HEK293 (cell line): ENCODE measurements around the gene DZIP3.
"Not testable (repeated sequence)": the region's sequence is repeated elsewhere in the genome, so short reads cannot be mapped to it uniquely, and the experiment has no call there.

Source experiments
- CTCF ChIA-PET: fragments of 350-600 bp; formaldehyde crosslinking; extraction: SDS; loops from one replicate; lab custom pipeline; 2021; ENCODE audit warnings: antibody characterized with exemption; lab: Yijun Ruan, JAX
- POLR2A ChIA-PET: fragments of 300-600 bp; formaldehyde crosslinking; extraction: SDS; loops from one replicate; lab custom pipeline; 2020; ENCODE audit warnings: antibody characterized with exemption, inconsistent platforms; lab: Yijun Ruan, JAX
- H3K27ac ChIP-seq: fragments of 200-500 bp; sonication (Bioruptor generic); 2 replicates; pipeline ENCODE4 v1.5.1; 2014; ENCODE audit warnings: low read depth, low read length, control low read depth, inconsistent platforms; ENCODE audit errors: extremely low read depth
- H3K36me3 ChIP-seq, 2 experiments: fragments of 200-500 bp in 1 of 2; sonication (Bioruptor generic) in 1 of 2; 1 replicate in 1 of 2; 2 replicates in 1 of 2; pipeline ENCODE4 v1.5.1; 2014 to 2017; ENCODE audit warnings: inconsistent platforms in 2 of 2, low read length in 2 of 2; ENCODE audit not compliant: control insufficient read depth in 2 of 2, insufficient read depth in 1 of 2
- H3K4me1 ChIP-seq: fragments of 200-500 bp; sonication (Bioruptor generic); 2 replicates; pipeline ENCODE4 v1.5.1; 2014; ENCODE audit warnings: mild to moderate bottlenecking, low read length, inconsistent platforms; ENCODE audit not compliant: control insufficient read depth, insufficient read depth
- H3K4me3 ChIP-seq: 2 replicates; pipeline ENCODE4 v1.5.1; 2011; ENCODE audit warnings: low read depth, mild to moderate bottlenecking, control low read depth, low read length, moderate library complexity
- H3K9me3 ChIP-seq: fragments of 200-500 bp; sonication (Bioruptor generic); 2 replicates; pipeline ENCODE4 v1.5.1; 2014; ENCODE audit warnings: low read depth, low read length, inconsistent platforms; ENCODE audit not compliant: control insufficient read depth, insufficient read depth
- FEZF1 ChIP-seq: fragments of 450-650 bp; formaldehyde crosslinking; IDR thresholded peaks from 2 replicates; pipeline ENCODE4 v1.5.1; 2016; ENCODE audit warnings: missing biosample characterization, missing genetic modification characterization
- ZBTB8A ChIP-seq: fragments of 450-650 bp; formaldehyde crosslinking; IDR thresholded peaks from 2 replicates; pipeline ENCODE4 v1.5.1; 2016; ENCODE audit warnings: missing biosample characterization, missing genetic modification characterization
- ZNF175 ChIP-seq: fragments of 450-650 bp; formaldehyde crosslinking; IDR thresholded peaks from 2 replicates; pipeline ENCODE4 v1.5.1; 2016; ENCODE audit warnings: missing biosample characterization, missing genetic modification characterization
- ZNF394 ChIP-seq: fragments of 450-650 bp; formaldehyde crosslinking; IDR thresholded peaks from 2 replicates; pipeline ENCODE4 v1.5.1; 2016; ENCODE audit warnings: missing biosample characterization, missing genetic modification characterization, mild to moderate bottlenecking, moderate library complexity, borderline replicate concordance
- ZNF426 ChIP-seq: fragments of 450-650 bp; formaldehyde crosslinking; IDR thresholded peaks from 2 replicates; pipeline ENCODE4 v1.5.1; 2017; ENCODE audit warnings: missing biosample characterization, missing genetic modification characterization, mild to moderate bottlenecking, inconsistent platforms, moderate library complexity
- ZNF510 ChIP-seq: fragments of 450-650 bp; formaldehyde crosslinking; IDR thresholded peaks from 2 replicates; pipeline ENCODE4 v1.5.1; 2018; ENCODE audit warnings: mild to moderate bottlenecking, missing genetic modification characterization, missing biosample characterization; ENCODE audit not compliant: insufficient replicate concordance
- ZNF555 ChIP-seq: fragments of 450-650 bp; formaldehyde crosslinking; conservative IDR thresholded peaks from 2 replicates; pipeline ENCODE4 v1.5.1; 2017; ENCODE audit warnings: missing biosample characterization, mild to moderate bottlenecking, missing genetic modification characterization, inconsistent platforms
- ZNF560 ChIP-seq: fragments of 450-650 bp; formaldehyde crosslinking; IDR thresholded peaks from 2 replicates; pipeline ENCODE4 v1.5.1; 2017; ENCODE audit warnings: missing biosample characterization, missing genetic modification characterization, borderline replicate concordance
- ZNF623 ChIP-seq: fragments of 450-650 bp; formaldehyde crosslinking; IDR thresholded peaks from 2 replicates; pipeline ENCODE4 v1.5.1; 2016; ENCODE audit warnings: missing biosample characterization, missing genetic modification characterization
- ZNF654 ChIP-seq: fragments of 450-650 bp; formaldehyde crosslinking; IDR thresholded peaks from 2 replicates; pipeline ENCODE4 v1.5.1; 2016; ENCODE audit warnings: low read depth, missing biosample characterization, missing genetic modification characterization
- ZNF843 ChIP-seq: fragments of 450-650 bp; formaldehyde crosslinking; IDR thresholded peaks from 2 replicates; pipeline ENCODE4 v1.5.1; 2016; ENCODE audit warnings: missing biosample characterization, missing genetic modification characterization
- ZXDB ChIP-seq: fragments of 450-650 bp; formaldehyde crosslinking; IDR thresholded peaks from 2 replicates; pipeline ENCODE4 v1.5.1; 2016; ENCODE audit warnings: missing biosample characterization, missing genetic modification characterization
- TF ChIP-seq, protein P1 (sequence below): fragments of 450-650 bp; formaldehyde crosslinking; conservative IDR thresholded peaks from 2 replicates; pipeline ENCODE4 v1.5.1; 2016; ENCODE audit warnings: low read depth, missing biosample characterization, missing genetic modification characterization
- TF ChIP-seq, protein P2 (sequence below): fragments of 450-650 bp; formaldehyde crosslinking; conservative IDR thresholded peaks from 2 replicates; pipeline ENCODE4 v1.5.1; 2016; ENCODE audit warnings: low read depth, missing biosample characterization, missing genetic modification characterization
- TF ChIP-seq, protein P3 (sequence below): fragments of 450-650 bp; formaldehyde crosslinking; IDR thresholded peaks from 2 replicates; pipeline ENCODE4 v1.5.1; 2016; ENCODE audit warnings: missing biosample characterization, missing genetic modification characterization

The DZIP3 gene

DNA sequence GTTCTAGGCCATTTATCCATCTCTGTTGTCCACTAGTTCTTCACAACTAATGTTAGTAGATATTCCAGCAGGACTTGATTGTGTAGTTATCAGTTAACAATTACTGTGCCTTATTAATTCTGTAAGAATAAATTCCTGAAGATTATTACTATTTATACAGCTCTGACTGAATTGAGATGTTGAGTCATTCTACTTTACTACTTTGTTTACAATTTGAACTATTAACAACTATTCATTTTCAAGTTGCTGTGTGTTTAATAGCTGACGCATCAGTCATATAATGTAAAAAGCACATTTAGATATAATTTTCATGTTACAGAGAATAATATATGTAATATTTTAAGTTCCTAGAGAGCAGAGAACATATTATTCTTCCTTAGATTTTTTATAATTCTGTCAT, 21.1 kb downstream of the DZIP3 start:
- CTCF ChIA-PET: no interaction called here
- TF ChIP-seq ZNF175 (tag by site-specific recombination): no peak
- H3K27ac ChIP-seq: no peak overlapping the region
- H3K4me1 ChIP-seq: no peaks in the 10 kb centered on the region
- POLR2A ChIA-PET: interaction anchor here (0.5 kb wide), 1 partner anchor 8 kb away, joined by 3 read pairs; no protein-coding TSS in a partner anchor
- H3K4me3 ChIP-seq: no peak overlapping the region
- H3K9me3 ChIP-seq: no peaks in the 10 kb centered on the region
- H3K36me3 ChIP-seq: peaks cover 0 to 31% of the 10 kb centered on the region in 2 experiments; a peak in 2 of 3 replicates

- H3K4me1 ChIP-seq, H3K9me3 ChIP-seq, H3K4me3 ChIP-seq, H3K27ac ChIP-seq, POLR2A ChIA-PET: not testable (repeated sequence)
- TF ChIP-seq ZNF654 (tag by site-specific recombination) (0 out of 2 replicates have a peak, but pooled peaks have one; percentile 10), ZNF560 (tag by site-specific recombination) (0 out of 2 replicates have a peak, but pooled peaks have one; percentile 28), ZNF555 (peak; percentile 47), ZNF623 (tag by site-specific recombination) (peak; percentile 48; the same call in 1 of the 2 replicates), ZNF426 (peak; percentile 54), ZBTB8A (tag by site-specific recombination) (peak; percentile 48), ZNF394 (tag by site-specific recombination) (peak; percentile 73; the same call in 1 of the 2 replicates), ZNF510 (peak; percentile 35)
- TF ChIP-seq, protein P1, sequence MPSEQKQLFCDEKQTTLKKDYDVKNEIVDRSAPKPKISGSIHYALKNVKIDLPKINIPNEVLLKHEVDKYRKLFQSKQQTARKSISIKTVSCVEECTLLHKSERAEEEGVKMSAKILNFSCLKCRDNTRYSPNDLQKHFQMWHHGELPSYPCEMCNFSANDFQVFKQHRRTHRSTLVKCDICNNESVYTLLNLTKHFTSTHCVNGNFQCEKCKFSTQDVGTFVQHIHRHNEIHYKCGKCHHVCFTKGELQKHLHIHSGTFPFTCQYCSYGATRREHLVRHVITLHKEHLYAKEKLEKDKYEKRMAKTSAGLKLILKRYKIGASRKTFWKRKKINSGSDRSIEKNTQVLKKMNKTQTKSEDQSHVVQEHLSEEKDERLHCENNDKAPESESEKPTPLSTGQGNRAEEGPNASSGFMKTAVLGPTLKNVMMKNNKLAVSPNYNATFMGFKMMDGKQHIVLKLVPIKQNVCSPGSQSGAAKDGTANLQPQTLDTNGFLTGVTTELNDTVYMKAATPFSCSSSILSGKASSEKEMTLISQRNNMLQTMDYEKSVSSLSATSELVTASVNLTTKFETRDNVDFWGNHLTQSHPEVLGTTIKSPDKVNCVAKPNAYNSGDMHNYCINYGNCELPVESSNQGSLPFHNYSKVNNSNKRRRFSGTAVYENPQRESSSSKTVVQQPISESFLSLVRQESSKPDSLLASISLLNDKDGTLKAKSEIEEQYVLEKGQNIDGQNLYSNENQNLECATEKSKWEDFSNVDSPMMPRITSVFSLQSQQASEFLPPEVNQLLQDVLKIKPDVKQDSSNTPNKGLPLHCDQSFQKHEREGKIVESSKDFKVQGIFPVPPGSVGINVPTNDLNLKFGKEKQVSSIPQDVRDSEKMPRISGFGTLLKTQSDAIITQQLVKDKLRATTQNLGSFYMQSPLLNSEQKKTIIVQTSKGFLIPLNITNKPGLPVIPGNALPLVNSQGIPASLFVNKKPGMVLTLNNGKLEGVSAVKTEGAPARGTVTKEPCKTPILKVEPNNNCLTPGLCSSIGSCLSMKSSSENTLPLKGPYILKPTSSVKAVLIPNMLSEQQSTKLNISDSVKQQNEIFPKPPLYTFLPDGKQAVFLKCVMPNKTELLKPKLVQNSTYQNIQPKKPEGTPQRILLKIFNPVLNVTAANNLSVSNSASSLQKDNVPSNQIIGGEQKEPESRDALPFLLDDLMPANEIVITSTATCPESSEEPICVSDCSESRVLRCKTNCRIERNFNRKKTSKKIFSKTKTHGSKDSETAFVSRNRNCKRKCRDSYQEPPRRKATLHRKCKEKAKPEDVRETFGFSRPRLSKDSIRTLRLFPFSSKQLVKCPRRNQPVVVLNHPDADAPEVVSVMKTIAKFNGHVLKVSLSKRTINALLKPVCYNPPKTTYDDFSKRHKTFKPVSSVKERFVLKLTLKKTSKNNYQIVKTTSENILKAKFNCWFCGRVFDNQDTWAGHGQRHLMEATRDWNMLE (tag by site-specific recombination): peak; percentile 68
- TF ChIP-seq, protein P2, sequence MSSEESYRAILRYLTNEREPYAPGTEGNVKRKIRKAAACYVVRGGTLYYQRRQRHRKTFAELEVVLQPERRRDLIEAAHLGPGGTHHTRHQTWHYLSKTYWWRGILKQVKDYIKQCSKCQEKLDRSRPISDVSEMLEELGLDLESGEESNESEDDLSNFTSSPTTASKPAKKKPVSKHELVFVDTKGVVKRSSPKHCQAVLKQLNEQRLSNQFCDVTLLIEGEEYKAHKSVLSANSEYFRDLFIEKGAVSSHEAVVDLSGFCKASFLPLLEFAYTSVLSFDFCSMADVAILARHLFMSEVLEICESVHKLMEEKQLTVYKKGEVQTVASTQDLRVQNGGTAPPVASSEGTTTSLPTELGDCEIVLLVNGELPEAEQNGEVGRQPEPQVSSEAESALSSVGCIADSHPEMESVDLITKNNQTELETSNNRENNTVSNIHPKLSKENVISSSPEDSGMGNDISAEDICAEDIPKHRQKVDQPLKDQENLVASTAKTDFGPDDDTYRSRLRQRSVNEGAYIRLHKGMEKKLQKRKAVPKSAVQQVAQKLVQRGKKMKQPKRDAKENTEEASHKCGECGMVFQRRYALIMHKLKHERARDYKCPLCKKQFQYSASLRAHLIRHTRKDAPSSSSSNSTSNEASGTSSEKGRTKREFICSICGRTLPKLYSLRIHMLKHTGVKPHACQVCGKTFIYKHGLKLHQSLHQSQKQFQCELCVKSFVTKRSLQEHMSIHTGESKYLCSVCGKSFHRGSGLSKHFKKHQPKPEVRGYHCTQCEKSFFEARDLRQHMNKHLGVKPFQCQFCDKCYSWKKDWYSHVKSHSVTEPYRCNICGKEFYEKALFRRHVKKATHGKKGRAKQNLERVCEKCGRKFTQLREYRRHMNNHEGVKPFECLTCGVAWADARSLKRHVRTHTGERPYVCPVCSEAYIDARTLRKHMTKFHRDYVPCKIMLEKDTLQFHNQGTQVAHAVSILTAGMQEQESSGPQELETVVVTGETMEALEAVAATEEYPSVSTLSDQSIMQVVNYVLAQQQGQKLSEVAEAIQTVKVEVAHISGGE (tag by site-specific recombination): peak; percentile 56
- peaks cover 0 to 35% of the 10 kb centered on the region in 2 experiments; a peak in 1 of 3 replicates for H3K36me3 ChIP-seq
- CTCF ChIA-PET: interaction anchor here (0.6 kb wide), 1 partner anchor 22 kb away, joined by 3 read pairs; no protein-coding TSS in a partner anchor
Observed at GRCh38 chr3:108616090-108616489, 26.6 kb downstream of the DZIP3 start.

GRCh38 chr3:108620250-108620649, 30.7 kb downstream of the DZIP3 start:
- Histone ChIP-seq H3K27ac (no peak overlapping the region), H3K36me3 (peaks cover 0 to 35% of the 10 kb centered on the region in 2 experiments; a peak in 1 of 3 replicates), H3K4me1 (no peaks in the 10 kb centered on the region), H3K9me3 (no peaks in the 10 kb centered on the region), H3K4me3 (no peak overlapping the region)
- POLR2A ChIA-PET: interaction anchor here (1.0 kb wide), 1 partner anchor 31 kb away, joined by 4 read pairs; the partner anchor contains the start of genes CIP2A and DZIP3
- TF ChIP-seq FEZF1 (tag by site-specific recombination) (peak; percentile 86), ZNF654 (tag by site-specific recombination) (no peak), ZXDB (tag by site-specific recombination) (0 out of 2 replicates have a peak, but pooled peaks have one; percentile 22), ZNF843 (peak; percentile 32; the same call in 1 of the 2 replicates)
- TF ChIP-seq, protein P3, sequence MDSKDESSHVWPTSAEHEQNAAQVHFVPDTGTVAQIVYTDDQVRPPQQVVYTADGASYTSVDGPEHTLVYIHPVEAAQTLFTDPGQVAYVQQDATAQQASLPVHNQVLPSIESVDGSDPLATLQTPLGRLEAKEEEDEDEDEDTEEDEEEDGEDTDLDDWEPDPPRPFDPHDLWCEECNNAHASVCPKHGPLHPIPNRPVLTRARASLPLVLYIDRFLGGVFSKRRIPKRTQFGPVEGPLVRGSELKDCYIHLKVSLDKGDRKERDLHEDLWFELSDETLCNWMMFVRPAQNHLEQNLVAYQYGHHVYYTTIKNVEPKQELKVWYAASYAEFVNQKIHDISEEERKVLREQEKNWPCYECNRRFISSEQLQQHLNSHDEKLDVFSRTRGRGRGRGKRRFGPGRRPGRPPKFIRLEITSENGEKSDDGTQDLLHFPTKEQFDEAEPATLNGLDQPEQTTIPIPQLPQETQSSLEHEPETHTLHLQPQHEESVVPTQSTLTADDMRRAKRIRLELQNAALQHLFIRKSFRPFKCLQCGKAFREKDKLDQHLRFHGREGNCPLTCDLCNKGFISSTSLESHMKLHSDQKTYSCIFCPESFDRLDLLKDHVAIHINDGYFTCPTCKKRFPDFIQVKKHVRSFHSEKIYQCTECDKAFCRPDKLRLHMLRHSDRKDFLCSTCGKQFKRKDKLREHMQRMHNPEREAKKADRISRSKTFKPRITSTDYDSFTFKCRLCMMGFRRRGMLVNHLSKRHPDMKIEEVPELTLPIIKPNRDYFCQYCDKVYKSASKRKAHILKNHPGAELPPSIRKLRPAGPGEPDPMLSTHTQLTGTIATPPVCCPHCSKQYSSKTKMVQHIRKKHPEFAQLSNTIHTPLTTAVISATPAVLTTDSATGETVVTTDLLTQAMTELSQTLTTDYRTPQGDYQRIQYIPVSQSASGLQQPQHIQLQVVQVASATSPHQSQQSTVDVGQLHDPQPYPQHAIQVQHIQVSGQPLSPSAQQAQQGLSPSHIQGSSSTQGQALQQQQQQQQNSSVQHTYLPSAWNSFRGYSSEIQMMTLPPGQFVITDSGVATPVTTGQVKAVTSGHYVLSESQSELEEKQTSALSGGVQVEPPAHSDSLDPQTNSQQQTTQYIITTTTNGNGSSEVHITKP (tag by site-specific recombination): peak; percentile 30; the same call in 1 of the 2 replicates
- CTCF ChIA-PET: no interaction called here
